ENCODE data around the gene PRCP.
"Not testable (repeated sequence)": the region's sequence is repeated elsewhere in the genome, so short reads cannot be mapped to it uniquely, and the experiment has no call there.

The PRCP gene

DNA sequence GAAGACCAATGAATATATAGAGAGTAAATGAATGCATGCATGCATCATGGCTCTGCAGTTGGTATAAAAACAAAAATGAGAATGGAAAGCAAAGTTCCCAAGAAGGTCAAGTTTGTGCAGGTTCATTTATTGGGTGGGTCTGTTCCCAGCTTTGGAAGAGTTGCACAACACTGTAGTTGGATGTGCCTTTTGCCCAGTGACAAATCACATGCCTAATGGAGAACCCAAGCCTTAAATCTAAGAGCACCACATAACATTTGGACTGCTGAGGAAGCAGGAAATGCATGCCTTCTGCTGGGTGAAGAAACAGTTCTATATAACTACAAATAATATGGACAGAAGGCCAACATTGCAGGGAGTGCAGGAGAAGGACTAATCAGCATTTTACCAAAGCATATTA is 30.6 kb downstream of the PRCP start:
- no peak for DNase-seq

- peak; percentile 81 for DNase-seq
These were observed 32.6 kb downstream of the PRCP start for GRCh38 chr11:82867495-82868082.

DNA sequence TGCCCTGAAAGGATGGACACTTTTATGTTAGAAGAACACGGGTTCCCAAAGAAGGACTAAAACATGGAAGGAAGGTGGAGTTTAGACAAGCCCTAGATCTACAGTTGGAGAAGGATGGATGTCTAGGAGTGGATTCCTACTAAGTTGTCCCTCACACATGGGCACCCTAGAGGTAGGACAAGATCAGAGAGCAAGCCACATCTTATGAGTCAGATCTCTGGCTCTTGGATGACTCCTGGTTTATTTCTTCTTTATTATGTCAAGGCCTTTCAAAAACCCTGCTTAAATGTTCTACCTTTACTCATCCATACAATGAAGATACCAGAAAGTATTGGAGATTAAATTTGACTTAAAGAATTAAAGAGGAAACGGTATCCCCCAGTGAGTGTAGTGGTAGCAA is 34.4 kb downstream of the PRCP start:
- DNase-seq: no peak

- DNase-seq: no peak
These were observed 36.0 kb downstream of the PRCP start for GRCh38 chr11:82864268-82864667.

DNA sequence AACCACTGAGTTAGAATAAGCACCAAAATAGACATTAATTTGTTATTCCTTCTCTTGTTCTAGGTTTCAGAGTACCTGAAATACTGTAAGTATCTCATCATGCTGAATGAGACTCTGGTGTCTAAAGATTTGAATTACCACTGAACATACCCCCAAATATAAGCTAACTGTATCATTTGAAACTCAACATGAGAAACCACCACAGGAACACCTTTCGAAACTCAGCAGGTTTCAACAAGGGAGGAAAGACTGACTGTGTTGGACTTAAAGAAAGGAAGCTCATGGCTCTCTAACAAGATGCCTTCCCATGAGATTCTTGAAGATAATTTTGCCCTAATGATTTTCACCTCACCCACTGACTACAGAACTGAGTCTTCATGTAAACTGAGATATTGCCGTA is 37.0 kb downstream of the PRCP start:
- DNase-seq: no peak

- no peak for DNase-seq
These were observed 37.9 kb downstream of the PRCP start for GRCh38 chr11:82862379-82862778.

- no peak for DNase-seq
These were observed 40.5 kb downstream of the PRCP start for GRCh38 chr11:82859750-82860149.

DNA sequence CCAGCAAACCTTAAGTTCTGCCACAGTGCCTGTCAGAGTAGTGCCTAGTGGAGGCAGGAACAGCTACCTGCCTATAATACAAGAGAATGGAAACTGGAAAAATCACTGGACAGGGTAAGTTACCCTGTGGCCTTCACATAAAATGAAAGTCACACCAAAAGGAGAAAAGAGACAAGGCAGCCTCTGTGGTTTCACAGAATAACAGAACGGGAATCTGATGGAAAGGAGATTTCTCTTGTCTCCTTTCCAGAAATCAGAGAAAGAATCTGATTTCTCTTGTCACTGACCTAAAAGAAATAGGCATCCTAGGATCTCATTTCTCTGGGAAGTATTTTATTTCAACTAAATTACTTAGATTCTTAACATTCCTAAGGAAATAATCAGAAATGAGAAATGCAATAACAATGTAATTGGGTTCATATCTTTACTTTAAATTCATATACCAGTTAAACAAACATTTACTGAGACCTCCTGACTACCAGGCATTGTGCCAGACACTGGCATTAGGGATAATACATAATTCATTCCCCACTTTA is 41.6 kb downstream of the PRCP start:
- no peak for DNase-seq

- no peak for DNase-seq
These were observed 42.1 kb downstream of the PRCP start for GRCh38 chr11:82858133-82858532.

DNA sequence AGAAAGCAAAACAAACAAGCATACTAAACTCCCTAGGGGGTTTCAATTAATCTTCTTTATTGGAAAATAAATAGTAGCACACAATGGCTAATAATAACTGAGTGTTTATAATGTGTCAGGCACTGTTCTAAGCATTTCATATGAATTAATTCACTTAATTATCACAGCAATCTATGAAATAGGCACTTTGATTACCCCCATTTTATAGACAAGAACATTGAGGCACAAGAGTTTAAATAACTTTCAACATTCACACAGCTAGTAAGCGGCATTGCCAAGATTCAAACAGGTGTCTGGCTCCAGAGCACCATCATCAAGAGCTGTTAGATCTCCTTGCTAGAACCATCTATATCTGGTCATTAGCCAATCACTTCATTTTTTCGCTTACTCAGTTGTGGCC is 43.1 kb downstream of the PRCP start:
- DNase-seq: no peak

DNA sequence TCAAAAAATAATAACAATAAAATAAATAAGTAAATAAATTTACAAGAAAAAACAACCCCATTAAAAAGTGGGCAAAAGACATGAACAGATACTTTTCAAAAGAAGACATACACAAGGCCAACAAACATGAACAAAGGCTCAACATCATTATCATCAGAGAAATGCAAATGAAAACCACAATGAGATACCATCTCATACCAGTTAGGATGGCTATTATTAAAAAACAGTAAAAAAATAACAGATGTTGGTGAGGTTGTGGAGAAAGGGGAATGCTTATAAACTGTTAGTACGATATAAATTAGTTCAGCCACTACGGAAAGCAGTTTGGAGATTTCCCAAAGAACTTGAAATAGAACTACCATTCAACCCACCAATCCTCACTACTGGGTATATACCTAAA is 44.6 kb downstream of the PRCP start:
- DNase-seq: no peak

- not testable (repeated sequence) for DNase-seq
These were observed 45.3 kb downstream of the PRCP start for GRCh38 chr11:82854916-82855315.

DNA sequence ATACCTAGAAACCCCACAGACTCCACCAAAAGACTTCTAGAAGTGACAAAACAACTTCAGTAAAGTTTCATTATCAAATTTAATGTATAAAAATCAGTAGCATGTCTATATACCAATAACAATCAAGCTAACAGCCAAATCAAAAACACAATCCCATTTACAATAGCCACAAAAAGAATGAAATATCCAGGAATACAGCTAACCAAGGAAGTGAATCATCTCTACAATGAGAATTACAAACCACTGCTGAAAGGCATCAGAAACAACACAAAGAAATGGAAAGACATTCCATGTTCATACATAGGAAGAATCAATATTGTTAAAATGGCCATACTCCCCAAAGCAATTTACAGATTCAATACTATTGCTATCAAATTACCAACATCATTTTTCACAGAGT is 46.0 kb downstream of the PRCP start:
- no peak for DNase-seq

- DNase-seq: no peak
These were observed 51.4 kb downstream of the PRCP start for GRCh38 chr11:82848829-82849228.

DNA sequence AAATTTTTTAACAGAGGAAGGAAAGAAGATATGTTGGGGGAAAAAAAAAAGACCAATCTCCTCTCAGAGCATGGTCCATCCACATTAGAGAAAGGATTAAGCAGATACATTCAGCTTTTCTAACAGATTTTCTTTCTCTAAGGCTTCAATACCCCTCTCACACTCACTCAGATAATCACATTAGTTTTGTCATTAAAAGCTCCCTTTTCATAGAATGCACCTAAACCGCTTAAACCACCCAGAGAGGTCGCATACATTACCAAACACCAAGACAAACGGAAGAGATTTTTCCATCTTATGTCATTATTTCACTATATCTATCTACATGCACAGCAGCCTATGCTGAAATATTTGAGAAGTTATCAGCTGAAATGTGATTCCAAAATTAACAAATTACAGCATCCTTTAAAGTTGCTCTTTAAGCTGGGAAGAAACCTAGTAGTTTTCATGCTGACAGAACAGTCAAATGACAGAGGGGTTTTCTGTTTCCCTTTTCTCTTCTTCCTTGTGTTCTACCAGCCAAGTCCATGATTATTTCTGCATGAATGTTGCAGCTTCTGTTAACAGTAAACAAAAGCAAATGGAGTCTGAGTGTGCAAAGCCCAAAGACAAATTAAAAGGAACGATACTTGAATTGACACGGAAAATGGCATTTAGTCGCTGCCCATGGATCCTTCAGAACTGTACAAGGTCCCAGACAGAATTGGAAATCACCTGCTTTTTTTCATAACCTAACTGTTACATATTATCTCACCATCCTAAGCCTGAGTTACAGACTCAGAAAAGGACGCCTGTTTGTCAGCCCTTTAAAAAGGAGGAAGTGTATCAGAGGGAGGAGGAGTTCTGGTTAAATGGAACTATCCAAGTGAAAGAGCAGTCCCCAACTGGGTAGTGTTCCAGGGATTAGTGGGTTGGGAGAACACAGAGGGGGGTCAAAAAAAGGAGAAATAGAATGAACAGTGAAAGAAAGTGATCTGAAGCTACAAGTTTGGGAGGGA is 54.6 kb downstream of the PRCP start:
- no peak for DNase-seq

- no peak for DNase-seq
These were observed 57.0 kb downstream of the PRCP start for GRCh38 chr11:82843057-82843795.

- no peak for DNase-seq
These were observed 58.2 kb downstream of the PRCP start for GRCh38 chr11:82842019-82842418.

DNA sequence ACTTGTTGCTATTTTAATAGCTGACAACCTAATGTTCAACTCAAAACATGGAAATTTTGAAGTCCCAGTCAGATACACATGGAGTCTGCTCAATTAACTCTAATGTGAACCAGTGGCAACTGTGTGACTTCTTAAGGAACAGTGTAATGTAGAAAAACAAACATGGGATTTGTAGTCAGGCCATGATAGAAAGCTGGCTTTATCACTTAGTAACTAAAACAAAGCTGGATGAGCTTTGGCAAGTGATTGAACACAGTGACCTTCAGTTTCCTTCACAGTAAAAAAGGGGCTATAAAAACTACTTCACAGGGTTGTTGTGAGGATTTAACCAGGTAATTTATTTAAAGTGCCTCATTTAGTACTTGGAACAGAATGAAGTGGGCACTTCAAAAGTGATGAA is 62.6 kb downstream of the PRCP start:
- DNase-seq: no peak

DNA sequence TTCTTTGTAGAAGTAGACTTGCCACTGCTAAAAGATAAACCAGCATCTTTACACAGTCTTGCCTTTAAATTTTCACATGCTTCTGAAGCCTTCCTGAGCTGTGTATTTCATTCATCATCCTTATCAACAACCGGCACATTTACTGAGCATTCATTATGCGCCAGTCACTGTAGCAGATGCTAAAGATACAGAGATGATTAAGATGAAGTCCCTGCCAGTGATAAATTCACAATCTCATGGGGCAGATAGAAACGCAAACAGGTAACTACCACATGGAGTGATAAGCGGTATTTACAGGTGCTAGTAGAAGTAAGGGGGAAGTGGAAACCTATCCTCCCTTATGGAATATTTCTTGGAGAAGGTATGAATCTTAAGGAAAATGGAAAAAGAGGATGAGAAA is 67.2 kb downstream of the PRCP start:
- no peak for DNase-seq

- no peak for DNase-seq
These were observed 68.9 kb downstream of the PRCP start for GRCh38 chr11:82831364-82831763.

GRCh38 chr11:82830746-82831145 is 69.5 kb downstream of the PRCP start:
- DNase-seq: no peak

DNA sequence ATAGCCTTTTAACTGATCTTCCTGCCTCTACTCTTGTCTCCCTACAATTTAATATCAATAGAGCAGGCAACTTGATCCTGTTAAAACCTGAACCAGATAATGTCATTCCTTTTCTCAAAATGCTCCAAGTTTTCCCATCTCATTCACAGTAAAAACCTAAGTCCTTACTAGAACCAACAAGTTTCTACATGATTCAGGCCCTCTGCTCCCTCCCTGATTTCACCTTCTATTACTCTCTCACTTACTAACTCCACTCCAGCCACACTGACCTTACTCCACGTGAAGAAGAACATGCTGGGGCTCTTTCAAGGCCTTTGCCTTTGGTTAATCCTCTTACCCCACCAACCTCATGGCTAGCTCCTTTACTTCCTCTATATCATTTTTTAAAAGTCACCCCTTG is 71.1 kb downstream of the PRCP start:
- DNase-seq: no peak

DNA sequence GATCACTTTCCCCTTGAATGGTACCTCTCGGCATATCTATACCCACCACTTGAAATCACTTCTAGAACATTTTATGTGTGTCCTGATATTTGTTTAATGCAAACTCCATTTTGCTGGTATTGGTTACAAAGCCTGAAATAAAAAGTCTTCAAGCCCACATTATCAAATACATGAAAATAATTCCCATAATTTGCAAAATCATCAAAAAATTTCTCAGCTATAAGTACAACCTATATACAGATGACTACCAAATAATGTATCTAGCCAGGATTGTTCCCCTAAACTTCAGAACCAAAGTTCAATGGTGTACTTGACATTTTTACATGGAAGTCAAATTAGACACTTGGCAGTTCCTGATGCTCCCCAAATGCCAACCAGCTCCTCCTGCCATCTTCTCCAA is 71.8 kb downstream of the PRCP start:
- no peak for DNase-seq
